ENCODE data around the gene GALNT9. TPM values are rescaled to one million over a fixed set of nuclear protein-coding genes. Genes with fewer than 3 reads are reported as not detected.
"Not testable (repeated sequence)": the region's sequence is repeated elsewhere in the genome, so short reads cannot be mapped to it uniquely, and the experiment has no call there.

Gene GALNT9
- total RNA-seq, 1 donor from 2014 or later, result not detected

DNA sequence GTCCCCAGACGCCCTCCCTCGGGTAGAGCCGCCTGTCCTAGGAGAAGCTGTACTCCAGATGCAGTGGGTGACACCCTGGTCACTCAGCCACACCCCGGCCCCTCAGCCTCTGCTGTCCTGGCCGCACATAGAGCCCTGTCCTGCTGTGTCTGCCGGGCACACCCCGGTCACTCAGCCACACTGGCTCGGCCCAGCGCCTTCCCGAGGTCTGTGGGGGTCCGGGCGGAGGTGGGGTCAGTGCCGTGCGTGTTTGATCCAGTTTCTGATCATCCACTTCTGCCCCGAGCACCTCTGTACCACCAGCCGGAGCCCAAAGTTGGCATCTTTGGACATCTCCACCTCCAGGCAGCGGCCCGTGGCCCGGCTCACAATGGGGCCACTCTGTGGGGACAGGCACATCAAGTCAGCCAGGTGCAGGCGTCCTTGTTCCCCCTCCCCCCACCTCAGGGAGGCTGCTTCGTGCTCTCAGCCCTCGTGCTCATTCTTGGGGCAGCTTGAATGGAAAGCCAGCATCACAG, 132.5 kb downstream of the GALNT9 start:
- no peaks in the 10 kb centered on the region for H3K36me3 ChIP-seq
- H3K36me3 Mint-ChIP-seq, result peaks cover 4% of the 10 kb centered on the region
- no peak overlapping the region for H3K4me3 Mint-ChIP-seq
- peaks cover 9% of the 10 kb centered on the region for H3K9me3 Mint-ChIP-seq
- no peak overlapping the region for H2AFZ ChIP-seq (replicated peaks)
- no peak overlapping the region for H3K27ac ChIP-seq
- TF ChIP-seq EZH2phosphoT487 (IDR thresholded peaks at IDR 0.05) (no peak), EZH2 (IDR thresholded peaks at IDR 0.05) (no peak)
- TF ChIP-seq, protein P1, sequence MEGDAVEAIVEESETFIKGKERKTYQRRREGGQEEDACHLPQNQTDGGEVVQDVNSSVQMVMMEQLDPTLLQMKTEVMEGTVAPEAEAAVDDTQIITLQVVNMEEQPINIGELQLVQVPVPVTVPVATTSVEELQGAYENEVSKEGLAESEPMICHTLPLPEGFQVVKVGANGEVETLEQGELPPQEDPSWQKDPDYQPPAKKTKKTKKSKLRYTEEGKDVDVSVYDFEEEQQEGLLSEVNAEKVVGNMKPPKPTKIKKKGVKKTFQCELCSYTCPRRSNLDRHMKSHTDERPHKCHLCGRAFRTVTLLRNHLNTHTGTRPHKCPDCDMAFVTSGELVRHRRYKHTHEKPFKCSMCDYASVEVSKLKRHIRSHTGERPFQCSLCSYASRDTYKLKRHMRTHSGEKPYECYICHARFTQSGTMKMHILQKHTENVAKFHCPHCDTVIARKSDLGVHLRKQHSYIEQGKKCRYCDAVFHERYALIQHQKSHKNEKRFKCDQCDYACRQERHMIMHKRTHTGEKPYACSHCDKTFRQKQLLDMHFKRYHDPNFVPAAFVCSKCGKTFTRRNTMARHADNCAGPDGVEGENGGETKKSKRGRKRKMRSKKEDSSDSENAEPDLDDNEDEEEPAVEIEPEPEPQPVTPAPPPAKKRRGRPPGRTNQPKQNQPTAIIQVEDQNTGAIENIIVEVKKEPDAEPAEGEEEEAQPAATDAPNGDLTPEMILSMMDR (IDR thresholded peaks at IDR 0.05), result no peak
- H3K9ac ChIP-seq, result no peak overlapping the region
- no peaks in the 10 kb centered on the region for H3F3A ChIP-seq (ENCODE audit: low read depth)
- peaks cover 14% of the 10 kb centered on the region for H3K4me1 ChIP-seq
- no peak overlapping the region for H3K27ac Mint-ChIP-seq
- H3K4me2 ChIP-seq, result no peak overlapping the region
- H4K20me1 ChIP-seq (ENCODE audit: low read depth), result no peaks in the 10 kb centered on the region
- H3K27me3 Mint-ChIP-seq (ENCODE audit: insufficient read depth, low read depth), result peaks cover 25% of the 10 kb centered on the region
- no peak overlapping the region for H3K4me3 ChIP-seq
- H3K27me3 ChIP-seq, result peaks cover 77% of the 10 kb centered on the region
- no peaks in the 10 kb centered on the region for H3K9me3 ChIP-seq (ENCODE audit: low read depth)
- no peak for DNase-seq (ENCODE audit: low spot score)
- peaks cover 3% of the 10 kb centered on the region for H3K4me1 Mint-ChIP-seq
- H3K79me2 ChIP-seq (ENCODE audit: low read depth), result no peaks in the 10 kb centered on the region

DNA sequence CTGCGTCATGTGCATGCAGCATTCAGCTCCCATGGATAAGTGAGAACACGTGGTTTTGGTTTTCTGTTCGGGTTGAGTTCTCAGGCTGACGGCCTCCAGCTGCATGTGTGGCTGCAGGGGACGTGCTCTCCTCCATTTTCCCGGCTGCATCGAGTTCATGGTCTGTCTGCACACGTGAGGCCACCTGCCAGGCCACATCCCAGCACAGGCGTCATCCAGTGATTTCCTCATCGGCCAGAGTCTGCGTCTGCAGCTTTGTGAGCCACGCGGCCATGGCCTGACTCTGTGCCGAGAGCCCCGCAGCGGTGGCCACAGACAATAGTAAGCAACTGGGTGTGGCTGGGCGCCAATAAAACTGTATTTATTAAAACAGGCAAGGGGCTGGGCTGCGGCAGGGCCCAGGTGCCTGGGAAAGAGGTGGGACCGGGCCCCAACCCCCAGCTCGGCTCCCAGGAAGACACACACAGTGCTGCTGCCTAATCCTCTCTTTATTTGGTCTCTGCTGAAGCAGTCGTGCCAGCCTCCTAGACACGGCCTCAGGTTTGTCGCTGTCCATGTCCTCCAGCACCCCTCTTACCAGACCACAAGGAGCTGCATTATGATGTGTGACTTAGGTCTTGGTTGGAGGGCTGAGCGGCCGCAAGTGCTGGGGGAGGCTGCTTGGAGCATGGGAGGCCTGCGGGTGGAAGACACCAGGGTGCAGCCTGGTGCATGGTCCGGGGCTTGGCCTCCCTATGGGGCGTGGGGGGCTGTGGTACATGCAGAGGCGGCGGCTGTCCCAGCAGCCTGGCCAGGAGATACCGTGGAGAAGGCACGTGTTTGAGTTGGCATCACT, 133.1 kb downstream of the GALNT9 start:
- TF ChIP-seq EZH2phosphoT487 (IDR thresholded peaks at IDR 0.05), result no peak
- no peak for TF ChIP-seq EZH2 (IDR thresholded peaks at IDR 0.05)
- TF ChIP-seq, protein P1 (IDR thresholded peaks at IDR 0.05), result no peak
- no peaks in the 10 kb centered on the region for H3F3A ChIP-seq (ENCODE audit: low read depth)
- peaks cover under 1% of the 10 kb centered on the region for H4K20me1 ChIP-seq (ENCODE audit: low read depth)
- Mint-ChIP-seq H3K4me1 (peaks cover 5% of the 10 kb centered on the region), H3K27ac (no peak overlapping the region), H3K27me3 (ENCODE audit: insufficient read depth, low read depth) (peaks cover 24% of the 10 kb centered on the region), H3K9me3 (peaks cover 9% of the 10 kb centered on the region), H3K4me3 (no peak overlapping the region), H3K36me3 (peaks cover 5% of the 10 kb centered on the region)
- peak; percentile 49 for DNase-seq (ENCODE audit: low spot score)
- H3K9me3 ChIP-seq (ENCODE audit: low read depth), result no peaks in the 10 kb centered on the region
- no peak overlapping the region for H2AFZ ChIP-seq (replicated peaks)
- peaks cover 14% of the 10 kb centered on the region for H3K4me1 ChIP-seq
- H3K4me3 ChIP-seq, result no peak overlapping the region
- no peak overlapping the region for H3K27ac ChIP-seq
- H3K9ac ChIP-seq, result no peak overlapping the region
- peaks cover 77% of the 10 kb centered on the region for H3K27me3 ChIP-seq
- peak overlapping the region; percentile 18 for H3K4me2 ChIP-seq
- no peaks in the 10 kb centered on the region for H3K79me2 ChIP-seq (ENCODE audit: low read depth)
- H3K36me3 ChIP-seq, result no peaks in the 10 kb centered on the region

DNA sequence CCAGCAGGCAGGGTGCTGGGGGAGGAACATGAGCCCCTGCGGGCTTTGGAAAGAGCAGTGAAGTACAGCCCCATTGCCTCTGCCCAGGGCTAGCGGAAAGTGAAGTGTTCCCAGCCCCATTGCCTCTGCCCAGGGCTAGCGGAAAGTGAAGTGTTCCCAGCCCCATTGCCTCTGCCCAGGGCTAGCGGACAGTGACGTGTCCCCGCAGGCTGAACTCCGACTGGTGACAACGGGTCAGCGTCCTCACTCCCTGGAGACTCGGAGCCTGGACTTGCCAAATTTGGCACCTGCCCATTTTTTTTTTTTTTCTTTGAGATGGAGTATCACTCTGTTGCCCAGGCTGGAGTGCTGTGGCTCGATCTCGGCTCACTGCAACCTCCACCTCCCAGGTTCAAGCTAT, 134.1 kb downstream of the GALNT9 start:
- H3K27me3 Mint-ChIP-seq (ENCODE audit: insufficient read depth, low read depth), result peaks cover 27% of the 10 kb centered on the region

DNA sequence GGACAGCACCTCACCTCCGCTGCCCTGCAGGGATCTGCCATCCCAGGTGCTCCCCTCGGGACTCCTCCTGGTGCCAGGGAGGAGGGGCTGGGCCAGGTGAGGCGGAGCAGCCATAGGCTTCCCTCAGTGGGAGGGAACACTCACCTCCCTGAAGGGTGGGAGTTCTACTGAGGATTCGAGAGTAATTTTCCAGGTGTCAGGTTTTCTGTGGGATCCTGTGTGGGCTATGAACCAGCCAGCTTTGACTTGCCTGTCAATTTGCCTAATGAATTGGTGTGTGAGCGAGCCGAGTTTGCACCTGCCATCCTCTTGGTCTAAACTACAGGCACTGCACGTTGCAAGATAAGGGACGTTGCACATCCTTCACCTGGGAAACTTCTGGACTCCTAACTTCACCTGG, 134.8 kb downstream of the GALNT9 start:
- H3K36me3 Mint-ChIP-seq, result peaks cover 6% of the 10 kb centered on the region
- Histone ChIP-seq H3K4me3 (no peak overlapping the region), H4K20me1 (ENCODE audit: low read depth) (peaks cover 3% of the 10 kb centered on the region), H3F3A (ENCODE audit: low read depth) (peaks cover 4% of the 10 kb centered on the region), H3K9me3 (ENCODE audit: low read depth) (no peaks in the 10 kb centered on the region), H3K9ac (no peak overlapping the region), H3K79me2 (ENCODE audit: low read depth) (no peaks in the 10 kb centered on the region), H3K4me2 (no peak overlapping the region), H3K27ac (no peak overlapping the region), H3K4me1 (peaks cover 14% of the 10 kb centered on the region), H3K36me3 (no peaks in the 10 kb centered on the region), H2AFZ (replicated peaks) (no peak overlapping the region), H3K27me3 (peaks cover 82% of the 10 kb centered on the region)
- peaks cover 8% of the 10 kb centered on the region for H3K4me1 Mint-ChIP-seq
- peaks cover 9% of the 10 kb centered on the region for H3K9me3 Mint-ChIP-seq
- TF ChIP-seq EZH2phosphoT487 (IDR thresholded peaks at IDR 0.05) (no peak), EZH2 (IDR thresholded peaks at IDR 0.05) (no peak)
- TF ChIP-seq, protein P1 (IDR thresholded peaks at IDR 0.05), result no peak
- no peak for DNase-seq (ENCODE audit: low spot score)
- H3K4me3 Mint-ChIP-seq, result no peak overlapping the region
- peaks cover 28% of the 10 kb centered on the region for H3K27me3 Mint-ChIP-seq (ENCODE audit: insufficient read depth, low read depth)
- no peak overlapping the region for H3K27ac Mint-ChIP-seq

More for the DNA sequence above, 134.1 kb downstream of the GALNT9 start:
- peaks cover 14% of the 10 kb centered on the region for H3K4me1 ChIP-seq
- not testable (repeated sequence) for DNase-seq (ENCODE audit: low spot score); H2AFZ ChIP-seq (replicated peaks); H3K4me3 ChIP-seq; H3K4me1 Mint-ChIP-seq; H3K79me2 ChIP-seq (ENCODE audit: low read depth); H3K27ac ChIP-seq; H4K20me1 ChIP-seq (ENCODE audit: low read depth); H3K36me3 Mint-ChIP-seq; H3K4me3 Mint-ChIP-seq; H3K36me3 ChIP-seq; H3K9ac ChIP-seq; H3K9me3 ChIP-seq (ENCODE audit: low read depth); H3K4me2 ChIP-seq; H3K9me3 Mint-ChIP-seq; H3F3A ChIP-seq (ENCODE audit: low read depth); H3K27ac Mint-ChIP-seq
- peaks cover 77% of the 10 kb centered on the region for H3K27me3 ChIP-seq
